H9 (cell line): ENCODE results near the gene PIK3C2B. TPM values are rescaled to one million over a fixed set of nuclear protein-coding genes. Genes with fewer than 3 reads are reported as not detected.

Experiments
- DNase-seq: peaks from one replicate; pipeline ENCODE4 v3.0.0-alpha.2; 2017
- H2AFZ ChIP-seq: one replicate; pipeline ENCODE4 v1.6.1; 2013; ENCODE audit warnings: mild to moderate bottlenecking, low read length, control low read depth, moderate library complexity
- H2AK5ac ChIP-seq: 2 replicates; pipeline ENCODE4 v1.6.1; 2013; ENCODE audit warnings: low read length, control low read depth, mixed read lengths; ENCODE audit not compliant: insufficient read length
- H2BK120ac ChIP-seq: one replicate; pipeline ENCODE4 v1.6.1; 2013; ENCODE audit warnings: low read depth, mild to moderate bottlenecking, low read length, control low read depth, inconsistent platforms; ENCODE audit not compliant: poor library complexity, severe bottlenecking
- H2BK12ac ChIP-seq: 2 replicates; pipeline ENCODE4 v1.6.1; 2013; ENCODE audit warnings: low read length, control low read depth, mixed read lengths, low read depth; ENCODE audit not compliant: insufficient read length
- H2BK15ac ChIP-seq: 2 replicates; pipeline ENCODE4 v1.6.1; 2013; ENCODE audit warnings: low read depth, low read length, control low read depth
- H2BK20ac ChIP-seq: one replicate; pipeline ENCODE4 v1.6.1; 2013; ENCODE audit warnings: low read depth, mild to moderate bottlenecking, low read length, control low read depth, inconsistent platforms; ENCODE audit not compliant: poor library complexity, severe bottlenecking
- H2BK5ac ChIP-seq: 2 replicates; pipeline ENCODE4 v1.6.1; 2013; ENCODE audit warnings: low read length, control low read depth, mixed read lengths; ENCODE audit not compliant: insufficient read length
- H3K14ac ChIP-seq: 2 replicates; pipeline ENCODE4 v1.6.1; 2013; ENCODE audit warnings: low read length, control low read depth; ENCODE audit not compliant: insufficient read depth
- H3K18ac ChIP-seq: 2 replicates; pipeline ENCODE4 v1.6.1; 2013; ENCODE audit warnings: low read depth, mild to moderate bottlenecking, mixed read lengths, low read length, control low read depth; ENCODE audit not compliant: insufficient read length
- H3K23ac ChIP-seq: 2 replicates; pipeline ENCODE4 v1.6.1; 2013; ENCODE audit warnings: low read length, control low read depth, mixed read lengths, low read depth; ENCODE audit not compliant: insufficient read length
- H3K23me2 ChIP-seq: 2 replicates; pipeline ENCODE4 v1.6.1; 2013; ENCODE audit warnings: low read depth, mild to moderate bottlenecking, mixed read lengths, low read length, control low read depth; ENCODE audit not compliant: insufficient read length, poor library complexity, severe bottlenecking
- H3K27ac ChIP-seq: 2 replicates; pipeline ENCODE4 v1.5.1; 2013; ENCODE audit warnings: low read length, control low read depth, mixed read lengths, low read depth; ENCODE audit not compliant: insufficient read length
- H3K27me3 ChIP-seq: 2 replicates; pipeline ENCODE4 v1.6.1; 2013; ENCODE audit warnings: low read length, control low read depth, inconsistent platforms; ENCODE audit not compliant: insufficient read depth
- H3K4ac ChIP-seq: 2 replicates; pipeline ENCODE4 v1.6.1; 2013; ENCODE audit warnings: low read depth, mild to moderate bottlenecking, control low read depth, inconsistent platforms, low read length, moderate library complexity
- H3K4me1 ChIP-seq: 2 replicates; pipeline ENCODE4 v1.6.1; 2013; ENCODE audit warnings: low read length, control low read depth, inconsistent platforms; ENCODE audit not compliant: insufficient read depth
- H3K4me2 ChIP-seq: 2 replicates; pipeline ENCODE4 v1.6.1; 2013; ENCODE audit warnings: low read length, control low read depth, mixed read lengths; ENCODE audit not compliant: insufficient read length, insufficient read depth
- H3K56ac ChIP-seq: 2 replicates; pipeline ENCODE4 v1.6.1; 2013; ENCODE audit warnings: low read depth, mild to moderate bottlenecking, mixed read lengths, low read length, control low read depth; ENCODE audit not compliant: insufficient read length
- H3K79me1 ChIP-seq: 2 replicates; pipeline ENCODE4 v1.6.1; 2013; ENCODE audit warnings: low read depth, mild to moderate bottlenecking, moderate library complexity, low read length, control low read depth, inconsistent platforms; ENCODE audit not compliant: insufficient read depth, poor library complexity, severe bottlenecking
- H3K79me2 ChIP-seq: 2 replicates; pipeline ENCODE4 v1.6.1; 2013; ENCODE audit warnings: low read length, control low read depth, inconsistent platforms; ENCODE audit not compliant: insufficient read depth
- H3K9ac ChIP-seq: 2 replicates; pipeline ENCODE4 v1.6.1; 2013; ENCODE audit warnings: low read length, control low read depth, mixed read lengths; ENCODE audit not compliant: insufficient read length; ENCODE audit errors: extremely low read depth
- H3K9me3 ChIP-seq: one replicate; pipeline ENCODE4 v1.6.1; 2013; ENCODE audit warnings: low read depth, low read length, inconsistent platforms; ENCODE audit not compliant: control insufficient read depth
- H3T11ph ChIP-seq: one replicate; pipeline ENCODE4 v1.6.1; 2013; ENCODE audit warnings: mild to moderate bottlenecking, low read length, control low read depth, inconsistent platforms
- H4K20me1 ChIP-seq: one replicate; pipeline ENCODE4 v1.6.1; 2013; ENCODE audit not compliant: control insufficient read depth, insufficient read length, insufficient read depth
- H4K5ac ChIP-seq: 2 replicates; pipeline ENCODE4 v1.6.1; 2013; ENCODE audit warnings: low read depth, mild to moderate bottlenecking, mixed read lengths, low read length, control low read depth; ENCODE audit not compliant: insufficient read length
- H4K8ac ChIP-seq: replicated peaks from 2 replicates; pipeline ENCODE4 v1.6.1; 2013; ENCODE audit warnings: low read length, control low read depth, mixed read lengths, low read depth; ENCODE audit not compliant: insufficient read length
- H4K91ac ChIP-seq: 2 replicates; pipeline ENCODE4 v1.6.1; 2013; ENCODE audit warnings: low read depth, mild to moderate bottlenecking, moderate library complexity, mixed read lengths, low read length, control low read depth; ENCODE audit not compliant: insufficient read length
- H3K27ac Mint-ChIP-seq, 3 experiments: 2 replicates in 2 of 3; 3 replicates in 1 of 3; pipeline ENCODE4 v1.8.0; 2020 to 2021; ENCODE audit warnings: mixed read lengths in 3 of 3, mild to moderate bottlenecking in 1 of 3, moderate library complexity in 1 of 3
- H3K27me3 Mint-ChIP-seq: 2 replicates; pipeline ENCODE4 v1.8.0; 2021; ENCODE audit warnings: low read depth, mild to moderate bottlenecking, moderate library complexity, mixed read lengths
- H3K36me3 Mint-ChIP-seq, 3 experiments: 2 replicates in 2 of 3; 3 replicates in 1 of 3; pipeline ENCODE4 v1.8.0; 2020 to 2021; ENCODE audit warnings: low read depth in 3 of 3, mixed read lengths in 3 of 3; ENCODE audit not compliant: insufficient read depth in 1 of 3
- H3K4me1 Mint-ChIP-seq, 2 experiments: 2 replicates each; pipeline ENCODE4 v1.8.0; 2020; ENCODE audit warnings: mixed read lengths in 2 of 2
- H3K4me3 Mint-ChIP-seq, 2 experiments: 2 replicates in 1 of 2; 3 replicates in 1 of 2; pipeline ENCODE4 v1.8.0; 2020 to 2021; ENCODE audit warnings: mild to moderate bottlenecking in 2 of 2, mixed read lengths in 2 of 2, moderate library complexity in 1 of 2
- H3K9me3 Mint-ChIP-seq, 2 experiments: 2 replicates in 1 of 2; 3 replicates in 1 of 2; pipeline ENCODE4 v1.8.0; 2020; ENCODE audit warnings: mild to moderate bottlenecking in 2 of 2, mixed read lengths in 2 of 2, moderate library complexity in 1 of 2
- CTCF ChIP-seq: fragments of 200-600 bp; sonication (generic); conservative IDR thresholded peaks from 3 replicates; pipeline ENCODE4 v1.8.0; 2021; ENCODE audit warnings: antibody characterized with exemption, mild to moderate bottlenecking
- WGBS: extraction: QIAGEN DNeasy Blood & Tissue Kit; methylation state at CpG from one replicate; pipeline ENCODE4 v1.1.7; 2013; ENCODE audit warnings: missing lambda C conversion rate, low lambda C conversion rate, mixed read lengths; ENCODE audit not compliant: insufficient read length; ENCODE audit errors: extremely low coverage; 5-methylcytosine and 5-hydroxymethylcytosine counted together
- total RNA-seq: library from RNA; stranded (reverse); gene quantifications from 2 replicates; pipeline ENCODE4 v1.2.1, GENCODE V29; 2021

The PIK3C2B gene
- total RNA-seq, 1 experiment from 2014 or later, result 13.1 TPM

GRCh38 chr1:204453141-204453772 lies 41.3 kb downstream of the PIK3C2B start:
- peak overlapping the region in 1 of 3 experiments; percentile 54; a peak in 1 of 7 replicates for H3K27ac Mint-ChIP-seq
- DNase-seq, result peak; percentile 47
- no peaks in the 10 kb centered on the region for H3K9me3 Mint-ChIP-seq

More at GRCh38 chr1:204453141-204453772, 41.3 kb downstream of the PIK3C2B start:
- Histone ChIP-seq H3K27me3 (no peaks in the 10 kb centered on the region), H3K4me2 (no peak overlapping the region), H2BK5ac (no peak overlapping the region), H3K14ac (no peak overlapping the region), H3K9ac (no peak overlapping the region), H2BK20ac (no peak overlapping the region), H3K4me1 (peaks cover 8% of the 10 kb centered on the region; the same call in 1 of the 2 replicates), H3K18ac (no peak overlapping the region), H4K91ac (no peak overlapping the region), H3T11ph (no peak overlapping the region), H4K5ac (no peak overlapping the region), H3K79me2 (no peaks in the 10 kb centered on the region), H3K23me2 (no peaks in the 10 kb centered on the region), H3K4ac (no peak overlapping the region), H2BK12ac (no peak overlapping the region), H3K9me3 (no peaks in the 10 kb centered on the region), H4K20me1 (no peaks in the 10 kb centered on the region), H2AK5ac (no peak overlapping the region), H2BK120ac (no peak overlapping the region), H3K23ac (no peak overlapping the region), H4K8ac (no peak overlapping the region), H2BK15ac (no peak overlapping the region), H2AFZ (no peak overlapping the region), H3K56ac (no peak overlapping the region), H3K27ac (no peak overlapping the region), H3K79me1 (no peaks in the 10 kb centered on the region)
- WGBS, result no CpG with 5 or more reads among the region's 8 CpGs
- Mint-ChIP-seq H3K27me3 (no peaks in the 10 kb centered on the region), H3K4me3 (peak overlapping the region in 1 of 2 experiments; percentile 24; a peak in 1 of 5 replicates), H3K36me3 (peaks cover 6 to 12% (median 9%) of the 10 kb centered on the region in 3 experiments), H3K4me1 (peaks cover 55 to 60% of the 10 kb centered on the region in 2 experiments)
- TF ChIP-seq CTCF, result no peak
